Stromal cell of bone marrow (primary cell): ENCODE results near the gene ANKMY1.
A peak's percentile ranks its signal among the peaks of the same experiment; 100 is the strongest.

Experiments
- DNase-seq: peaks from one replicate; pipeline ENCODE4 v3.0.0-alpha.2; 2012; ENCODE audit warnings: low read depth

ANKMY1 gene

GRCh38 chr2:240447934-240448333 lies 109.9 kb downstream of the ANKMY1 start:
- no peak for DNase-seq

GRCh38 chr2:240447331-240447730 lies 110.5 kb downstream of the ANKMY1 start:
- DNase-seq: no peak

- DNase-seq: no peak
Observed at GRCh38 chr2:240446664-240447175, 111.1 kb downstream of the ANKMY1 start.

GRCh38 chr2:240445961-240446663 lies 111.7 kb downstream of the ANKMY1 start:
- no peak for DNase-seq

GRCh38 chr2:240444464-240444863 lies 113.3 kb downstream of the ANKMY1 start:
- DNase-seq: no peak

- DNase-seq: no peak
Observed at GRCh38 chr2:240443891-240444301, 113.9 kb downstream of the ANKMY1 start.

GRCh38 chr2:240442891-240443715 lies 114.7 kb downstream of the ANKMY1 start:
- no peak for DNase-seq

GRCh38 chr2:240441993-240442411 lies 115.8 kb downstream of the ANKMY1 start:
- no peak for DNase-seq

GRCh38 chr2:240441326-240441992 lies 116.3 kb downstream of the ANKMY1 start:
- DNase-seq: no peak

- no peak for DNase-seq
Observed at GRCh38 chr2:240440704-240441320, 117.0 kb downstream of the ANKMY1 start.

GRCh38 chr2:240440251-240440650 lies 117.5 kb downstream of the ANKMY1 start:
- no peak for DNase-seq

- no peak for DNase-seq
Observed at GRCh38 chr2:240439698-240440151, 118.1 kb downstream of the ANKMY1 start.

- DNase-seq: no peak
Observed at GRCh38 chr2:240438810-240439697, 118.7 kb downstream of the ANKMY1 start.

GRCh38 chr2:240437861-240438809 lies 119.7 kb downstream of the ANKMY1 start:
- peak; percentile 28 for DNase-seq

GRCh38 chr2:240437551-240437860 lies 120.3 kb downstream of the ANKMY1 start:
- no peak for DNase-seq

- DNase-seq: no peak
Observed at GRCh38 chr2:240436683-240437550, 120.9 kb downstream of the ANKMY1 start.

GRCh38 chr2:240435948-240436682 lies 121.7 kb downstream of the ANKMY1 start:
- DNase-seq: no peak

- DNase-seq: peak; percentile 73
Observed at GRCh38 chr2:240435457-240435947, 122.3 kb downstream of the ANKMY1 start, which contains the start of gene GPC1. Gene GPC1 (plus strand): TSS chr2:240435663. CDS start chr2:240435919, 256 bp downstream.
